HEK293 (cell line): ENCODE measurements around the gene SLU7.

Source experiments
- CTCF ChIA-PET: fragments of 350-600 bp; formaldehyde crosslinking; extraction: SDS; loops from one replicate; lab custom pipeline; 2021; ENCODE audit warnings: antibody characterized with exemption; lab: Yijun Ruan, JAX
- POLR2A ChIA-PET: fragments of 300-600 bp; formaldehyde crosslinking; extraction: SDS; loops from one replicate; lab custom pipeline; 2020; ENCODE audit warnings: antibody characterized with exemption, inconsistent platforms; lab: Yijun Ruan, JAX
- H3K27ac ChIP-seq: fragments of 200-500 bp; sonication (Bioruptor generic); 2 replicates; pipeline ENCODE4 v1.5.1; 2014; ENCODE audit warnings: low read depth, low read length, control low read depth, inconsistent platforms; ENCODE audit errors: extremely low read depth
- H3K36me3 ChIP-seq, 2 experiments: fragments of 200-500 bp in 1 of 2; sonication (Bioruptor generic) in 1 of 2; 1 replicate in 1 of 2; 2 replicates in 1 of 2; pipeline ENCODE4 v1.5.1; 2014 to 2017; ENCODE audit warnings: inconsistent platforms in 2 of 2, low read length in 2 of 2; ENCODE audit not compliant: control insufficient read depth in 2 of 2, insufficient read depth in 1 of 2
- H3K4me1 ChIP-seq: fragments of 200-500 bp; sonication (Bioruptor generic); 2 replicates; pipeline ENCODE4 v1.5.1; 2014; ENCODE audit warnings: mild to moderate bottlenecking, low read length, inconsistent platforms; ENCODE audit not compliant: control insufficient read depth, insufficient read depth
- H3K4me3 ChIP-seq: 2 replicates; pipeline ENCODE4 v1.5.1; 2011; ENCODE audit warnings: low read depth, mild to moderate bottlenecking, control low read depth, low read length, moderate library complexity
- H3K9me3 ChIP-seq: fragments of 200-500 bp; sonication (Bioruptor generic); 2 replicates; pipeline ENCODE4 v1.5.1; 2014; ENCODE audit warnings: low read depth, low read length, inconsistent platforms; ENCODE audit not compliant: control insufficient read depth, insufficient read depth
- PBX3 ChIP-seq: sonication (generic); formaldehyde crosslinking; IDR thresholded peaks from 2 replicates; pipeline ENCODE4 v1.8.1; 2022; ENCODE audit warnings: mild to moderate bottlenecking, moderate library complexity, missing genetic modification reagents
- SALL2 ChIP-seq: fragments of 450-650 bp; formaldehyde crosslinking; IDR thresholded peaks from 2 replicates; pipeline ENCODE4 v1.5.0; 2017; ENCODE audit warnings: missing biosample characterization, mild to moderate bottlenecking, missing genetic modification characterization, borderline replicate concordance
- WT1 ChIP-seq: fragments of 450-650 bp; formaldehyde crosslinking; IDR thresholded peaks from 2 replicates; pipeline ENCODE4 v1.5.1; 2016; ENCODE audit warnings: missing biosample characterization, missing genetic modification characterization
- ZBTB17 ChIP-seq: fragments of 450-650 bp; formaldehyde crosslinking; IDR thresholded peaks from 2 replicates; pipeline ENCODE4 v1.5.1; 2016; ENCODE audit warnings: missing biosample characterization, missing genetic modification characterization
- ZFP37 ChIP-seq: fragments of 450-650 bp; formaldehyde crosslinking; IDR thresholded peaks from 2 replicates; pipeline ENCODE4 v1.5.1; 2016; ENCODE audit warnings: missing biosample characterization, missing genetic modification characterization
- ZIC2 ChIP-seq: fragments of 450-650 bp; formaldehyde crosslinking; IDR thresholded peaks from 2 replicates; pipeline ENCODE4 v1.5.1; 2016; ENCODE audit warnings: missing biosample characterization, missing genetic modification characterization
- ZNF501 ChIP-seq: fragments of 450-650 bp; formaldehyde crosslinking; IDR thresholded peaks from 2 replicates; pipeline ENCODE4 v1.5.1; 2016; ENCODE audit warnings: missing biosample characterization, missing genetic modification characterization
- ZNF513 ChIP-seq: fragments of 450-650 bp; IDR thresholded peaks from 2 replicates; pipeline ENCODE4 v1.5.1; 2018; ENCODE audit warnings: missing biosample characterization, missing genetic modification characterization
- ZNF530 ChIP-seq: fragments of 450-650 bp; formaldehyde crosslinking; IDR thresholded peaks from 2 replicates; pipeline ENCODE4 v1.5.1; 2016; ENCODE audit warnings: low read depth, missing biosample characterization, missing genetic modification characterization
- ZNF558 ChIP-seq: fragments of 450-650 bp; formaldehyde crosslinking; IDR thresholded peaks from 2 replicates; pipeline ENCODE4 v1.5.1; 2016; ENCODE audit warnings: missing biosample characterization, missing genetic modification characterization
- ZNF600 ChIP-seq: fragments of 450-650 bp; formaldehyde crosslinking; IDR thresholded peaks from 2 replicates; pipeline ENCODE4 v1.5.1; 2016; ENCODE audit warnings: missing biosample characterization, missing genetic modification characterization
- ZNF621 ChIP-seq: fragments of 450-650 bp; formaldehyde crosslinking; IDR thresholded peaks from 2 replicates; pipeline ENCODE4 v1.5.1; 2017; ENCODE audit warnings: missing biosample characterization, missing genetic modification characterization
- ZNF623 ChIP-seq: fragments of 450-650 bp; formaldehyde crosslinking; IDR thresholded peaks from 2 replicates; pipeline ENCODE4 v1.5.1; 2016; ENCODE audit warnings: missing biosample characterization, missing genetic modification characterization
- ZNF830 ChIP-seq: fragments of 450-650 bp; IDR thresholded peaks from 2 replicates; pipeline ENCODE4 v1.5.0; 2018; ENCODE audit warnings: missing biosample characterization, missing genetic modification characterization, low read depth, mild to moderate bottlenecking, moderate library complexity
- TF ChIP-seq, protein P1 (sequence below): fragments of 450-650 bp; formaldehyde crosslinking; IDR thresholded peaks from 2 replicates; pipeline ENCODE4 v1.5.1; 2016; ENCODE audit warnings: missing biosample characterization, missing genetic modification characterization
- TF ChIP-seq, protein P2 (sequence below): fragments of 450-650 bp; formaldehyde crosslinking; IDR thresholded peaks from 2 replicates; pipeline ENCODE4 v1.5.1; 2016; ENCODE audit warnings: missing biosample characterization, missing genetic modification characterization

SLU7 gene

GRCh38 chr5:160421625-160422258 is 2.9 kb upstream of the SLU7 start, which contains the start of gene PTTG1 (continued):
- TF ChIP-seq ZNF600 (tag by site-specific recombination) (peak; percentile 89), ZBTB17 (tag by site-specific recombination) (peak; percentile 67), ZNF830 (tag by site-specific recombination) (no peak), ZNF623 (tag by site-specific recombination) (no peak), PBX3 (CRISPR knock-in tag) (no peak), ZNF621 (tag by site-specific recombination) (no peak), ZNF558 (tag by site-specific recombination) (no peak), SALL2 (no peak), ZNF501 (peak; percentile 65; the same call in 1 of the 2 replicates), ZNF530 (tag by site-specific recombination) (no peak), ZFP37 (tag by site-specific recombination) (peak; percentile 60; the same call in 1 of the 2 replicates), WT1 (tag by site-specific recombination) (peak; percentile 29; the same call in 1 of the 2 replicates), ZIC2 (tag by site-specific recombination) (no peak), ZNF513 (no peak)
- TF ChIP-seq, protein P1, sequence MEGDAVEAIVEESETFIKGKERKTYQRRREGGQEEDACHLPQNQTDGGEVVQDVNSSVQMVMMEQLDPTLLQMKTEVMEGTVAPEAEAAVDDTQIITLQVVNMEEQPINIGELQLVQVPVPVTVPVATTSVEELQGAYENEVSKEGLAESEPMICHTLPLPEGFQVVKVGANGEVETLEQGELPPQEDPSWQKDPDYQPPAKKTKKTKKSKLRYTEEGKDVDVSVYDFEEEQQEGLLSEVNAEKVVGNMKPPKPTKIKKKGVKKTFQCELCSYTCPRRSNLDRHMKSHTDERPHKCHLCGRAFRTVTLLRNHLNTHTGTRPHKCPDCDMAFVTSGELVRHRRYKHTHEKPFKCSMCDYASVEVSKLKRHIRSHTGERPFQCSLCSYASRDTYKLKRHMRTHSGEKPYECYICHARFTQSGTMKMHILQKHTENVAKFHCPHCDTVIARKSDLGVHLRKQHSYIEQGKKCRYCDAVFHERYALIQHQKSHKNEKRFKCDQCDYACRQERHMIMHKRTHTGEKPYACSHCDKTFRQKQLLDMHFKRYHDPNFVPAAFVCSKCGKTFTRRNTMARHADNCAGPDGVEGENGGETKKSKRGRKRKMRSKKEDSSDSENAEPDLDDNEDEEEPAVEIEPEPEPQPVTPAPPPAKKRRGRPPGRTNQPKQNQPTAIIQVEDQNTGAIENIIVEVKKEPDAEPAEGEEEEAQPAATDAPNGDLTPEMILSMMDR (tag by site-specific recombination), result no peak
- TF ChIP-seq, protein P2, sequence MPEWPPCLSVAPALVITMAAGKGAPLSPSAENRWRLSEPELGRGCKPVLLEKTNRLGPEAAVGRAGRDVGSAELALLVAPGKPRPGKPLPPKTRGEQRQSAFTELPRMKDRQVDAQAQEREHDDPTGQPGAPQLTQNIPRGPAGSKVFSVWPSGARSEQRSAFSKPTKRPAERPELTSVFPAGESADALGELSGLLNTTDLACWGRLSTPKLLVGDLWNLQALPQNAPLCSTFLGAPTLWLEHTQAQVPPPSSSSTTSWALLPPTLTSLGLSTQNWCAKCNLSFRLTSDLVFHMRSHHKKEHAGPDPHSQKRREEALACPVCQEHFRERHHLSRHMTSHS (tag by site-specific recombination), result no peak

GRCh38 chr5:160420331-160420610 is 1.4 kb upstream of the SLU7 start:
- no peak overlapping the region for H3K4me3 ChIP-seq
- CTCF ChIA-PET, result interaction anchor here (8.8 kb wide), 1 partner anchor 18 kb away, joined by 56 read pairs; no protein-coding TSS in a partner anchor
- no peaks in the 10 kb centered on the region; the same call in 1 of the 2 replicates for H3K4me1 ChIP-seq
- H3K27ac ChIP-seq, result no peak overlapping the region
- no peaks in the 10 kb centered on the region for H3K9me3 ChIP-seq
- peaks cover 8 to 29% of the 10 kb centered on the region in 2 experiments for H3K36me3 ChIP-seq
- TF ChIP-seq, protein P2 (tag by site-specific recombination), result no peak
- peak; percentile 73 for TF ChIP-seq ZBTB17 (tag by site-specific recombination)
- POLR2A ChIA-PET, result interaction anchor here (1.7 kb wide), 1 partner anchor 19 kb away, joined by 9 read pairs; no protein-coding TSS in a partner anchor
